Activated CD4-positive, alpha-beta T cell treated with anti-CD3 and anti-CD28 coated beads, Interleukin-2, amount 50 U/mL, for 16 hours (primary cell): ENCODE measurements around the gene HMGN4.

ENCODE experiments used
- DNase-seq: peaks from one replicate; pipeline ENCODE4 v3.0.0-alpha.2; 2020

Gene HMGN4

GRCh38 chr6:26553635-26554446, 15.7 kb downstream of the HMGN4 start:
- DNase-seq, result peak; percentile 91

GRCh38 chr6:26554447-26554696, 16.2 kb downstream of the HMGN4 start:
- no peak for DNase-seq

GRCh38 chr6:26554697-26555504, 16.7 kb downstream of the HMGN4 start:
- peak; percentile 87 for DNase-seq

GRCh38 chr6:26555505-26556262, 17.5 kb downstream of the HMGN4 start:
- no peak for DNase-seq

GRCh38 chr6:26556263-26557070, 18.3 kb downstream of the HMGN4 start:
- peak; percentile 88 for DNase-seq

- no peak for DNase-seq
Observed at GRCh38 chr6:26561533-26562466, 23.6 kb downstream of the HMGN4 start.

- DNase-seq, result no peak
Observed at GRCh38 chr6:26563488-26563887, 25.3 kb downstream of the HMGN4 start.

- DNase-seq, result peak; percentile 96
Observed at GRCh38 chr6:26568601-26569432, 30.7 kb downstream of the HMGN4 start.

GRCh38 chr6:26569433-26569764, 31.2 kb downstream of the HMGN4 start:
- no peak for DNase-seq

- DNase-seq, result no peak
Observed at GRCh38 chr6:26570027-26570809, 32.1 kb downstream of the HMGN4 start.

- peak; percentile 88 for DNase-seq
Observed at GRCh38 chr6:26571592-26572296, 33.6 kb downstream of the HMGN4 start.

- DNase-seq, result peak; percentile 58
Observed at GRCh38 chr6:26575494-26575939, 37.4 kb downstream of the HMGN4 start.

GRCh38 chr6:26576407-26576843, 38.3 kb downstream of the HMGN4 start:
- DNase-seq, result no peak

- DNase-seq, result peak; percentile 90
Observed at GRCh38 chr6:26576929-26577719, 39.0 kb downstream of the HMGN4 start.

- no peak for DNase-seq
Observed at GRCh38 chr6:26577720-26578072, 39.5 kb downstream of the HMGN4 start.

- DNase-seq, result no peak
Observed at GRCh38 chr6:26578279-26578678, 40.1 kb downstream of the HMGN4 start.

- DNase-seq, result no peak
Observed at GRCh38 chr6:26578741-26579140, 40.6 kb downstream of the HMGN4 start.

GRCh38 chr6:26581164-26581915, 43.2 kb downstream of the HMGN4 start:
- DNase-seq, result no peak
